GM18861 (cell line): Measurements from ENCODE around the gene CCT7.

Source experiments
- ATAC-seq: cut with Tn5 transposase; IDR thresholded peaks from one replicate; pipeline ENCODE4 v1.9.1; 2021; ENCODE audit not compliant: unreplicated experiment

Gene CCT7

GRCh38 chr2:73225513-73226360 lies 8.4 kb upstream of the CCT7 start:
- no peak for ATAC-seq

- ATAC-seq = no peak
Measured at GRCh38 chr2:73227086-73227485, 7.0 kb upstream of the CCT7 start.

- ATAC-seq = no peak
Measured at GRCh38 chr2:73228631-73229030, 5.5 kb upstream of the CCT7 start.

DNA sequence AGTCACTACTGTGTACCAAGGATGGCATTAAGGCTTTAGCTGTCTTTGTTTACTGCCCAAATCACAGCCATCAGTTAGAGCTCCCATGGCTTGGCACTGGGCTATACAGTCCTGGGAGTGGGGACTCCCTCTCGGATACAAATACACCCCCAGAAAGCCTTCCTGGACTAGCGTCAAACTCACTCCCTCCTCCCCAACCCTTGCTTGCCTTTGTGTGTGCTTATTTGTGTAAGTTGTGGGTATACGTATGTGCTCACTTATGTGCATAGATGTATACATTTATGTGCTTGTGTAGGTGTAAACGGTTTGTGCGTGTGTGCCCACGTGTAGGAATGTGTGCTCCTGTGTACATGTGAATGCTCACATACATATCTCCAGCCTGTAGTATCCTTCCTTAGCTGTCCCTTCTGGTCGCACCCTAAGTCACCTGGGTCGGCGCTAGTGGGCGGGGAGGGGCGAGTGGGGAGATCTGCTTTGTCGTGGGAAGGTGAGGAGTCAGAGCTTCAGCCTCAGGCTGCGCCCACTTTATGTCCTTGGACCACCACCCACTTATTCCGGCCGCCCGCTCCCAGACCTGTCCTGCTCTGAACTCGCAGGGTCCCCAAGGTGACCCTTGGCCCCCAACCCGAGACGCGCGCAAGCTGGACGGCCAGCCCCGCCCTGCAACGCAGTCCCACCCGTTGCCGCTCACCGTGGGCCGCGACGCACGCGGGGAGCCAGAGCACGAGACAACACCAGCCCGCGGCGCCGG lies 1.5 kb upstream of the CCT7 start:
- ATAC-seq = no peak

DNA sequence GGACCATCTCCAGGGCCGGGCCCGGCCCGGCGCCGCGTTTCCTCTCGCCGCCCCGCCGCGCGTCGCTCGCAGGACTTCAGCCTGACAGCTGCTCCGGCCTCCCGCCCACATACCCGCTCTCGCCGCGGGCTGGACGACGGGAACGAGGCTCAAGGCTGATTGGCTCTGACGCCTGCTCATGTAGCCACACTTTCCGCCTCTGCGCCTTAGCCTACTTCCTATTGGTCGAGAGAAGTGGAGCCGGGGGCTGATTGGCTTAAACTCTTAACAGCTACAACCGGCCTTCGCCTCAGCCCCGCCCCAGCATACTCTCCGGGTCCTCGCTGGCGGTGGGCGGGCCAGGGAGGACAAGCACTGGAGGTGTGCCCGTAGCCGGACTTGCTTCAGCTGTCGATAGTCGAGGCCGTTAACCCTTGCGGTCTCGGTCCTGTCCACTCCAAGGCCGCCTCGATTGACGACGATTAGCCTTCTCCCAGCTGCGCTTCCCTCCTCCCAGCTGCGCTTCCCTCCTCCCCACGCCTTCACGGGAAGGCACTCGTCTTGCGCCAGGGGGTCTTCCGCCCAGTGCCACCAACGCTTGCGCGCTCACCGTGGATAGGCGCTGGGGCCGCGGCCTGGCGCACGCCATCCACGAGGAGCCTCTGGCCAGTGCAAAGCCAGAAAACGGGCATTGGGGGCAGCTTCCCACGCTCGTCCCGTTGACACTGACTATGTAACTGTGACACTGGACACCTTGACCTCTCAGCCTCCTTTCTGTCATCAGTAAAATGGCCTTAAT lies 765 bp upstream of the CCT7 start, which contains the start of gene PRADC1:
Gene PRADC1 (minus strand): TSS at position 86 of the 778 bp plus-strand sequence. CDS start 79 bp downstream, at position 7.
- ATAC-seq = peak; percentile 86

GRCh38 chr2:73235315-73236028 lies 1.4 kb downstream of the CCT7 start:
- ATAC-seq = no peak

GRCh38 chr2:73237168-73237567 lies 3.1 kb downstream of the CCT7 start:
- ATAC-seq = no peak

GRCh38 chr2:73238149-73238548 lies 4.0 kb downstream of the CCT7 start:
- no peak for ATAC-seq

DNA sequence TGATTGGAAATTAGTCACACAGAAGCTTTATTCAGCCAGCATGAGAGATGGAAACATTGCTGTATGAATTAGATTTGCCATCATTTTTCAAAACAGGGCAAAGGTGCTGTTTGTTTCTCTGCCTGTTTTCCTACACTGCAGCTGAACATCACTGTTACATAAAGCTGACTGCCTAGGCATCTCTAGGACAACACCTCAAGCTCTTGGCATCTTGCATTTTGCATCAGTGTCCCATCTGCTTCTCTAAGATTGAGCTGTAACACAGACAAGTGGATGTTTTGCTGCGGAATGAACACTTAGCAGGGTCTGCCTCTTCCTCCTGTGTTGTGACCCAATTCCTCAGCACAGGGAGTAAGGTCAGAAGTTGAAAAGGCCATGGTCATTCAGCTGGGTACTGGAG lies 4.9 kb downstream of the CCT7 start:
- no peak for ATAC-seq

DNA sequence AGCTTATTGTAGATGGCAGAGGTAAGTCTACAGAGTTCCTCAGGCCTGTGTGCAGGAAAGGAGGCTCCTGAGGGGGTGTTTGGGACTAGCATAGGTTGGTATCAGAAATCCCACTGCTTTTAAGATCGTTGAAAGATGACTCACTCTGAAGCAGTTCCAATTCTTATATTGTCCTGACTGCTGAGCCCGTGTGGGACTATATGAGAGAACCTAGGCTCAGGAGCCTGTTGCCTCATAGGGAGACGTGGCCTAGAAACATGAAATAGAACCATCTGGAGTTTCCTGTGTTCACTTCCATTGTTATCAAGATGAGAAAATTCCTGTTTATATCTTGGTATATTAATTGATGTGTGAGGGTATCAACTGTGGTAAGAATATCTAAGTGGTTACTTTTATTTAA lies 5.7 kb downstream of the CCT7 start:
- no peak for ATAC-seq

DNA sequence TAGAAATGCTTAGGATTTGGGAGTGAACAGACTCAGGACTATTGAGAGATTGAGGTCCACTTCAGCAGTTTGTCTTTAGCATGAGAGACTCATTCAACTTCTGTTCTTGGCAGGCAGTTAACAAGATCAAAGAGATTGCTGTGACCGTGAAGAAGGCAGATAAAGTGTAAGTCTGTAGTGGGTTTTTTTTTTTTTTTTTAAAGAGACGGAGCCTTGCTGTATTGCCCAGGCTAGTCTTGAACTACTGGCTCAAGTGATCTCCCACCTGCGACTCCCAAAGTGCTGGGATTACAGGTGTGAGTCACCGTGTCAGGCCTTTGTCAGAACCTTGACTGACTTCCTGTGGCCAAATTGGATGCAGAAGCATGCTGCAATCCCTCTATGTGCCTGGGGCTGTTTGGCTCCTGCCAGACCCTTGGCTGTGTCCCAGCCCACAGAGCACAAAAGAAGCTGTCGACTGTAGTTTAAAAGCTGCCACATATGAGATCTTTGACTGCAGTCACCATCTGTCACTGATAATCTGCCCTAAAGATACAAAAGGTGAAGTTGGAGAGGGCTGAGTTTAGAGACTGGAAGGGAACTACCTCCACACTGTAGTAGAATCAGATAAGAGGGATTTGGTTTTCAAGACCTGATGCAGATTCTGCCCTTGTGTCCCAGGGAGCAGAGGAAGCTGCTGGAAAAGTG lies 9.9 kb downstream of the CCT7 start:
- ATAC-seq = no peak

DNA sequence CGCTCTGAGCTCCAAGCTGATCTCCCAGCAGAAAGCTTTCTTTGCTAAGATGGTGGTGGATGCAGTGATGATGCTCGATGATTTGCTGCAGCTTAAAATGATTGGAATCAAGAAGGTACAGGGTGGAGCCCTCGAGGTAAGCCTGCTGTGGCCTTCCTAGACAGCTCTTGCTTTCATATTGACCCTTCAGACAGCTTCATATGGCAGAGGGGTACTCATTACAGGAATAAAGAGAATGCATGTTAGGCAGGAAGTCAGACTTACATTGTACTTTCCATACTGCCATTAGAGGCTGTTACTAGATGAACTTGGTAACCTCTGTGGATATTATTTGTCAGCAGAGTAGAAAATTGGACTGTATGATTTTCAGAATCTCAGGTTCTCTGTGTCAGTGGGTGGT lies 10.5 kb downstream of the CCT7 start:
- no peak for ATAC-seq

- ATAC-seq = no peak
Measured at GRCh38 chr2:73246850-73247249, 12.7 kb downstream of the CCT7 start.

GRCh38 chr2:73249636-73250035 lies 15.5 kb downstream of the CCT7 start:
- ATAC-seq = no peak

DNA sequence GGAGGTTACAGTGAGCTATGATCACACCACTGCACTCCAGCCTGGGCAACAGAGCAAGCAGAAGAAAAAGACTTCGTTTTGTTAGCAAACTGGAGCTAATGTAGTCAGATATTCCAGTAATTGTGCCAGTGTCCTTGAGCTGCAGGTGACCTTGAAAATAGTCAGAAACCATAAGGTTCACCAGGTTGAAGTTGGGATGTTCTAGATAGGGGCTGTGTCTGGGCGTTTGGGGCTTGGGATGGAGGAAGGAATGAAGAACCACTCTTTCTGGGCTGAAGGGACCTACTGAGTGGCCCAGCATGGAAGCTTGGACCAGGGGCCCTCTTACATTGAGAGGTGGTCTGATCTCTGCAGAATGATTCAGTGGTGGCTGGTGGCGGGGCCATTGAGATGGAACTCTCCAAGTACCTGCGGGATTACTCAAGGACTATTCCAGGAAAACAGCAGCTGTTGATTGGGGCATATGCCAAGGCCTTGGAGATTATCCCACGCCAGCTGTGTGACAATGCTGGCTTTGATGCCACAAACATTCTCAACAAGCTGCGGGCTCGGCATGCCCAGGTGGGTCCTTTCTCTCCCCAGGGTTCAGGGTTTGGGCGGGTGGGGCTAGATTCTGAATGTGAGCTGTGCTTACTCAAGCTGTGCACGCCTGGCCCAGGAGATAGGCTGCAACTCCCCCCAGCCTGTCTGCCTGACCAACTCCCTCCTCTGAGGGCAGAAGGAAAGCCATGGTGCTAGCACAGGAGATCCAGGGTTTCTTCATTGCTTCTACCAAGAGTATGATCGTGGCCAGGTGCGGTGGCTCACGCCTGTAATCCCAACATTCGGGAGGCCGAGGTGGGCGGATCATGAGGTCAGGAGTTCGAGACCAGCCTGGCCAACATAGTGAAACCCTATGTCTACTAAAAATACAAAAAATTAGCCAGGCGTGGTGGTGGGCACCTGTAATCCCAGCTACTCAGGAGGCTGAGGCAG lies 17.1 kb downstream of the CCT7 start:
- no peak for ATAC-seq

DNA sequence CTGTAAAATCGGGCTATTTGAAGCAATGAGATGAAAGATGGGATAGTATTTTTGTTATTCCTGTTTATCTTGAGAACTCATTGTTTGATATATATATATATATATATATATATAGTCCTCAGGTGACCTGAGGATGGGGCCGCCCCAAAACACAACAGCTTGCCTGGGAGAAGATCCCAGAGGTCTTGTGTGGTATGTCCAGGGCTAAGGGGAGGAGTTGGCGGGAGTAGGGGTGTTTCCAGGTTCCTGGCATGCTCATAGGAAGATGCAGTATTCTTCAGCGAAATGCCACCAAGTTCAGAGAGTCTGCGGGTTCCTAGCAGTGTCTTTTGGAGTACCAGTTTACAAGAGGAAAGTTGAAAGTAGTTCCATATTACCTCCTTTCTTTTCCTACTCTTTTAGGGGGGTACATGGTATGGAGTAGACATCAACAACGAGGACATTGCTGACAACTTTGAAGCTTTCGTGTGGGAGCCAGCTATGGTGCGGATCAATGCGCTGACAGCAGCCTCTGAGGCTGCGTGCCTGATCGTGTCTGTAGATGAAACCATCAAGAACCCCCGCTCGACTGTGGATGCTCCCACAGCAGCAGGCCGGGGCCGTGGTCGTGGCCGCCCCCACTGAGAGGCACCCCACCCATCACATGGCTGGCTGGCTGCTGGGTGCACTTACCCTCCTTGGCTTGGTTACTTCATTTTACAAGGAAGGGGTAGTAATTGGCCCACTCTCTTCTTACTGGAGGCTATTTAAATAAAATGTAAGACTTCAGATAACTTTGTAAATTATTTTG lies 18.3 kb downstream of the CCT7 start:
- ATAC-seq = no peak

DNA sequence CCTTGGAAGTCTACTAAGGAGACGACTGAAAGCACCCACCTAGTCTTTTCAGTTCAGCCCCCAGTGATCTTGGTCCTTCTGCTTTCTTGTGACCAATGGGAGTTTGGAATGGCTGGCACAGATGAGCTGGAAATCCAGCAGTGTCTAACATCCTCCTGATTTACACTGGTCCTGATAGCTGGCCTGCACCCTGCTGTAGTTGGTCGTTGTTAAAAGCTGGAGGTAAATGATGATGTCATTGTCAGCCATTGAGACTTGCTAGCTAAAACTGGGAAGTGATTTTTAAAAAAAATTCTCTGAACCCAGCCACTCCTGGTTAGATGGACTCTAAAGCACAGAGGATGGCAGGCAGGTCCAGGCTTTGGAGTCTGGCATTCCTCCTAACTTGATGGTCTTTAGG lies 19.3 kb downstream of the CCT7 start:
- no peak for ATAC-seq

DNA sequence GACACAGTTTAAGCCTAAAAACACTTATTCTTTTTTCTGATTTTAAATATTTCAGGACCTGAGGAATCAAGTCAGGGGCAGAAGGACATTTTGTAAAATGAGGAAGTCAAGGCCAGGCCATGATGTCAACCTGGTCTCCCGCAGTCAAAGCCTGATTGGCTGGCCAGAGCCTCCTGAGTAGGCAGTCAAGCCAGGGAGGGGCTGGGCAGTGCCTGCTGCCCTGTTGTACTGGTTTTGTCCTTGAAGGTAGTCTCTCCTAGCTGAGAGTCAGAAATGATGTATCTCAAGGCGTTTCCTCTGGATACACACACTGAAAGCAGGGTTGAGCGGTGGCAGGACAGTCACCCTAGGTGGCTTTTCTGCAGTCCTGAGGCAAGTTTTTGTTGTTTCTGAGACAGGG lies 19.8 kb downstream of the CCT7 start:
- ATAC-seq = no peak
